ENCODE data around the gene TXNDC8.

DNA sequence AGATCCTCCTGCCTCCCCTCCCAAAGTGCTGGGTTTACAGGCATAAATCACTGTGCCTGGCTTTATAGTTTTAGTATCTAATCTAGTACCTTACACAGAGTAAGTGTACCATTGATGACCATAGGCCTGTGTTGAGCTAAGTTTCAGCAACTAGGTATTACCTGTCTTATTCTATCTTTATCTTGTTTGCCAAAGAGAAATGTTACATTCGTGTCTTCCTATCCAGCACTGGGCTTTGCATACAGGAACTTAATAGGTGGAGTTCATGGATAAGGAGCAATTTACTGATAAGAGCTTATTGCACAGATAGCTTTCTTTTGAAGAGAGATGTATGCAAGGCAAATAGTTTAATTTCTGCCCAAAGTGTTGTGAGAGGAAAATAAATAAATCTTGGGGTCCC, 30.5 kb downstream of the TXNDC8 start:
- no peak for TF ChIP-seq GATA2 (IDR thresholded peaks at IDR 0.05; ENCODE audit: low read depth, low read length)
- TF ChIP-seq GATA3 (IDR thresholded peaks at IDR 0.05; ENCODE audit: low read depth, low read length): no peak

Data from SH-SY5Y (cell line).